ENCODE measurements around the gene ZDHHC18. TPM values are rescaled to one million over a fixed set of nuclear protein-coding genes. Genes with fewer than 3 reads are reported as not detected.
"Not testable (repeated sequence)": the region's sequence is repeated elsewhere in the genome, so short reads cannot be mapped to it uniquely, and the experiment has no call there.

The ZDHHC18 gene
- total RNA-seq, 1 experiment from 2014 or later: 32.4 TPM

GRCh38 chr1:26791148-26791547 is 35.3 kb upstream of the ZDHHC18 start:
- DNase-seq (ENCODE audit: low spot score): no peak

- no peak for DNase-seq (ENCODE audit: low spot score)
Observed at GRCh38 chr1:26791626-26792025, 34.9 kb upstream of the ZDHHC18 start.

- DNase-seq (ENCODE audit: low spot score): no peak
Observed at GRCh38 chr1:26792924-26793323, 33.6 kb upstream of the ZDHHC18 start.

DNA sequence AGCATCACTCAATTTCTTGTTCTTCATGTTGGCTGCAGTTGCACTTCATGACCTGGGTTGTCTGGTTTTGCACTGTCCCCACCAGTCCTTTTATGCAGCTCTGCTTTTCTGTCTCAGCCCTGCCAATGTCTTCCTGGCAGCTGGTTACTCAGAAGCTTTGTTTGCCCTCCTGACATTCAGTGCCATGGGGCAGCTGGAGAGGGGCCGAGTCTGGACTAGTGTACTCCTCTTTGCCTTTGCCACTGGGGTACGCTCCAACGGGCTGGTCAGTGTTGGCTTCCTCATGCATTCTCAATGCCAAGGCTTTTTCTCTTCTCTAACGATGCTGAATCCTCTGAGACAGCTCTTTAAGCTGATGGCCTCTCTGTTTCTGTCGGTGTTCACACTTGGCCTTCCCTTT is 32.1 kb upstream of the ZDHHC18 start:
- DNase-seq (ENCODE audit: low spot score): no peak

GRCh38 chr1:26797627-26798026 is 28.9 kb upstream of the ZDHHC18 start:
- no peak for DNase-seq (ENCODE audit: low spot score)

DNA sequence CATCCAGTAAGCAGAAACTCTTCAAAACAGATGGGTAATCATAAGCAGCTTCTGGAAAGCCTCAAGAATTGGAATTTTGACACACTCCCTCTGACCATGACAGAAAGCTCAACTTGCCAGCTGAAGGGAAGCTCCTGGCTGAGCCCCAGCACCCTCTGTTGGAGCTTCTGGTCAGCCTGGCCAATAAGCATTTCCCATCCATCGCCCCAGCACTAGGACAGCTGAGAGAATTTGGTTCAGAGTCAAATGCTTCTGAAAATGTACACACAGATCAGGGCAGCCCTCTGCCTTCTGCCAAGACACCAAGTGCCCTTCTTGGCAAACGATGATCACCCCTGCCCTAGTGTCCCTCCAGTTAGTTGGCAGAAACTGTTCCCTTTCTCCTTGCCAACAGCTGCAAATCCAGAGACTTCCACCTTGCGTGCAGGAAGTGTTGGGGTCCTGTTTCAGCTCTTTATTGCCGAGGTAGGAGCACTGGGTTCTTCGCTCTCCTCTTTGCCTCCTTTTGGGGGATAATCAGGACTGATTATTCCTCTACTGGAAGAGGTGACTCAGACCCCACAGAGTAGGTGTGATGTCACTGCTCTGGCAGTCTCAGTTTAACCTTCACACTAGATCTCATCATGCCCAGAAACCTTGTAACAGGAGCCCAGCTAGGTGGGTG is 26.9 kb upstream of the ZDHHC18 start:
- peak; percentile 66 for DNase-seq (ENCODE audit: low spot score)

- not testable (repeated sequence) for DNase-seq (ENCODE audit: low spot score)
Observed at GRCh38 chr1:26803932-26804331, 22.6 kb upstream of the ZDHHC18 start.

- peak; percentile 42 for DNase-seq (ENCODE audit: low spot score)
Observed at GRCh38 chr1:26810105-26810504, 16.4 kb upstream of the ZDHHC18 start.

- DNase-seq (ENCODE audit: low spot score): no peak
Observed at GRCh38 chr1:26811057-26811456, 15.4 kb upstream of the ZDHHC18 start.

DNA sequence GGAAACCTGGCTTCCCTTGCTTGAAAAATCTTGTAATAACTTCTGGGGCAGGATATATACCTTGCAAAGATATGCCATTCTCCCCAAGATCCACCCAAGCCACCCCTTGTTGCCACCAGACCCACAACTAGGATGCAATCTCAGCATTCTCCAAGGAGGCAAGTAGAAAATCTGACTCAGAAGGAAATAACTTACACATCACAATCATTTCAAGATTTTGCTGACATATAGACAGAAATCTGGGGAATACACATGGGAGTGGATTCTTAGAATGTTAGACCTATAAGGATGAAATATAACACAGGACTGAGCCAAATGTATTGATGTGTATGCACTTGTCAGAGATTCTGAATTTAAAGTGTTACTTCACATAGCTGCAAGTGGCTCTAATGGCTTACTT is 14.8 kb upstream of the ZDHHC18 start:
- DNase-seq (ENCODE audit: low spot score): no peak

GRCh38 chr1:26814377-26814776 is 12.1 kb upstream of the ZDHHC18 start:
- DNase-seq (ENCODE audit: low spot score): no peak

- DNase-seq (ENCODE audit: low spot score): no peak
Observed at GRCh38 chr1:26814893-26815292, 11.6 kb upstream of the ZDHHC18 start.

DNA sequence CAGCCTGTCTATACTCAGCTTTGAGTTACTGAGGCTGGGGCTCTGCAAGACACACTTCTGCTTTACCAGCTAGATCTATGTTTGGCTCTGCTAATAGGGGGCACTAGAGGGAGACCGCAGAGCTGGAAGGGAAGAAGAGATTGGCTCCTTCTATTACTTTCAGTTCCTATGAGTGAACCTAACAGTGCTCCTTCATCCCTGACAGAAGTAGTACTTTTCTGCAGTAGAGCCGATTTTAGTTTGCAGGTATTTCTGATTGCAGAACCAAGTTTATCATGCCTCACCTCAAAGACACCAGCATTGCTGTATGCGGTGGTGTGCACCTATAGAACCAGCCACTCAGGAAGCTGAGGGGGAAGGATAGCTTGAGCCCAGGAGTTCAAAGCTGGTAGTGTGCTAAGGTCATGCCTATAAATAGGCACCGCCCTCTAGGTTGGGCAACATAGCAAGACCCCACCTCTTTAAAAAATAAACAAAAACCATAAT is 5.7 kb upstream of the ZDHHC18 start:
- no peak for DNase-seq (ENCODE audit: low spot score)

DNA sequence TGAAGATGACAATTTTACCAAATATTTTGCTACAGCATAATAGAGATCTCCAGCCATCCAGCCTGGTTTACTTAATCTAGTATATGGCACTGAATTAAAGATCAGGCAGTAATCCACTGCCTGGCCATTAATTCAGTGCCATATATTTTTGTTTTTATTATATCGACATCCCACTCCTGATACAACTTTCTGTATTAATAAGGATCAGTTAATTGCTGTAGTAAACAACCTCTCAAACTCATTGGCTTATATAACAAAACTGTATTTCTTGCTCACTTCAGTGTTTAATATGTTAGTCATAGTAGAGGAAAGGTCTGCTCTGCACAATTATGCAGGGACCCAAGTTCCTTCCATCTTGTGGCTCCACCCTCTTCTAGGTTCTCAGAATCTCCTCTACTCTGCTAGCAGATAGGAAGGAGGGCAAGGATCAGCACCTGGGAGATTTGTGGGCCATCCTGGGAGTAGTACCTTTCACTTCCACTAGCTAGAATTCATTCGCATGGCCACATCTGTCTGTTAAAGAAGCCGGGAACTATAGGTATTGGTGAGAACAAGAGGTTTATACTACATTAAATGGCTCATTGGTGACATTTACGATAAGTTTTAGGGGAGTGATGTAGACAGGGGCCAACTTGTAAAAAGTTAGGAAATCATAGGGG is 3.6 kb upstream of the ZDHHC18 start:
- no peak for DNase-seq (ENCODE audit: low spot score)

- DNase-seq (ENCODE audit: low spot score): no peak
Observed at GRCh38 chr1:26824731-26825130, 1.8 kb upstream of the ZDHHC18 start.

GRCh38 chr1:26827106-26827604 is 667 bp downstream of the ZDHHC18 start:
- DNase-seq (ENCODE audit: low spot score): no peak

DNA sequence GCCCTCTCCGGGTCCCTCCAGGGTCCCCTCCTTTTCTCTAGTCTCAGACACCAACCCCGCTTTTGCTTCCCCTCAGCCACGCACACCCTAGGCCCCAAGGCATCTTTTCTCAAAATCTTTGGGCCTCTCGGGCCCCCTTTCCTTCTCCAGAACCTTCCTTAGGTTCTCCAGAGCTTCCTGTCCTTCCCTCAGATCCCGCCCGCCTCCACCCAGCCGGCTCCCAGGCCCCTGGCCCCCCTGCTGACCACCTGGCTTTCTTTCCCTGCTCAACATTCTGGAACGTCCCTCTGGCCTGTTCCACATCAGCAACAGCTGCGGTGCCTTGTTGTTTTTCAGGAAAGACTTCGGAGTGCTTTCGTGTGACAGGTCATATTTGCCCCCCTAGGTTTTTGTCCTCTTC is 1.2 kb downstream of the ZDHHC18 start:
- DNase-seq (ENCODE audit: low spot score): no peak

DNA sequence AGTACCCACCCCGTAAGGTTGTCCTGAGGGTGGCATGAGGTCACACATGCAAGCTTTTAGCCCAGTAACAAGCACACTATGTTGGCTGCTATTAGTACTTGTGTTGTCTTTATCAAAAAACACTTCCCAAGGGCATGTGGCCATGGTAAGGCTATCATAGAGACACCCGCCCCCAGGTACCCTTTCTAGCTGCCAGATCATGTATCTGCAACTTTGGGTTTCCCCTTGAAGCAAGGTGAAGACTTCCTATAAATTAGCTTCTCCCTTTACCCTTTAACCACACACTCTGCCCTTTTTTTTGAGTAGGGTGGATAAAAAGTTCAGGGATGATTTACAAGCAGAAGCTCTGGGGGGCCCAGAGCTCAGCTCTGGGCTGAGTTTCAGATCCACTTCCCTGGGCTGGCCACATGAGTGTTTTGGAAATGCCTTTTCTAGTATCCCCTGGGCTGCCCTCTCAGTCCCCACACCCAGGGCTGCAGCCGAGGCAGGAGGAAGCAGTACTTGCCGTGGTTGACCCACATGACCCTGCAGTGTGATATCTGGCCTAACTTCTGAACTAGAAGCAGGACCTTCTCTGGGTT is 2.0 kb downstream of the ZDHHC18 start:
- DNase-seq (ENCODE audit: low spot score): no peak

DNA sequence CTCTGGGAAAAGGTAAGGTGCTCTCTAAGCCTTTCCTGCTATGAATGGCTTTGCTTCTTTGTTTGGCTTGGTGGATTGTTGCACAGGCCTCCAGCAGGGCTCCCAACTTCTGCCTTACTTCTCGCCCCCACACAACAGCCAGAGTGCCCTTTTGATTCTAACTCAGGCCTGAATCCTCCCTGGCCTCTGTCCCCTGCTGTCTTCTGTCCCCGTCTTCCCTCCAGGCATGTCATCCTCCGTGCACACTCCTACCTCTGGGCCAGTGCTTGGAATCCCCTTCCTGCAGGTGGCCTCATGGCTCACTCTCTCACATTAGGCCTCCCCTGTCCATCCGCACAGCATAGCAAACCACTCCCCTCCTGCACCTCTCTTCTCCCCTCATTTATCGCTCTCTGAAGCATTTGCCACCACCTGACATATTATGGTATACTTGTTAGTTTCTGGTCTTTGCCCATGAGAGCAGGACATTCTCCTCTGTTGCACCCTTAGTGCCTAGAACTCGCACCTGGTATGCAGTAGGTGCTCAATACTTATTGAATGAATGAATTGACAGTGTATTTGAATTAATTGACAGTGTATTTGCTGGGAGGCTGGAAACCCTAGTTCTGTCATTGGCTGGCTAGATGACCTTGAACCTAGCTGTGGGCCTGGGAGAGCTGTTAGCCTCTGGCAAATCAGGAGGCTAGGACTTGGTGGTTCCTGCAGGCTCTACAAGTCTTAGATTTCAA is 2.9 kb downstream of the ZDHHC18 start:
- DNase-seq (ENCODE audit: low spot score): no peak

DNA sequence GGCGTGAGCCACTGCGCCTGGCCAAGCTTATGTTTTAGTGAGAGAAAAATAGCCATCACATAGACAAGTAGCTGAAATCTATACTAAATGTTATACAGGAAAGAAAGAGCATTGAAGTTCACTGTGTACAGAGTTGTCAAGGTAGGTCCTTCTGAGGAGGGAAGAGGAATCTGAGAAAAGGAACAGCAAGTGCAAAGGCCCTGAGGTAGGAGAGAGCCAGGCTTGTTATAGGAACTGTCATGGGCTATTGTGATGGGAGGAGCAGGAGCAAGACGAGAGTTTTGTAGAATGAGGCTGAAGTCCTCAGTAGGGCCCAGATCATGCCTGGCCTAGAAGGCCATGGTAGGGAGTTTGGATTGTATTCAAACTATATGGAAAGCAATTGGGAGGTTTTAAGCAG is 4.6 kb downstream of the ZDHHC18 start:
- DNase-seq (ENCODE audit: low spot score): no peak

GRCh38 chr1:26831546-26832248 is 5.2 kb downstream of the ZDHHC18 start:
- no peak for DNase-seq (ENCODE audit: low spot score)
